Mammary epithelial cell (primary cell): ENCODE measurements around the gene ERCC8.

Experiments used
- CTCF ChIP-seq, 2 donors: IDR thresholded peaks in 1 of 2; conservative IDR thresholded peaks in 1 of 2; 2 replicates each; pipeline ENCODE4 v1.5.1; 2011 to 2012; ENCODE audit warnings: inconsistent platforms in 2 of 2, low read length in 2 of 2, mild to moderate bottlenecking in 2 of 2, control low read depth in 1 of 2, low read depth in 1 of 2; ENCODE audit not compliant: insufficient read depth in 1 of 2; ENCODE audit errors: extremely low read depth in 1 of 2
- EZH2 ChIP-seq: IDR thresholded peaks from 2 replicates; pipeline ENCODE4 v1.6.1; 2012; ENCODE audit warnings: low read length, inconsistent platforms, borderline replicate concordance

- TF ChIP-seq CTCF (conservative IDR thresholded peaks at IDR 0.05 in 1 of 2, IDR thresholded peaks at IDR 0.05 in 1 of 2; ENCODE audit: extremely low read depth in 1 of 2, insufficient read depth in 1 of 2, low read depth in 1 of 2, low read length in 2 of 2) (no peak), EZH2 (no peak)
Measured at GRCh38 chr5:60955239-60955638, 10.4 kb upstream of the ERCC8 start.
